Uterus (tissue), 4 donors: ENCODE data around the gene OPCML. TPM values are rescaled to one million over a fixed set of nuclear protein-coding genes. Genes with fewer than 3 reads are reported as not detected.

ENCODE experiments used
- DNase-seq, 2 donors: peaks; one replicate each; pipeline ENCODE4 v3.0.0-alpha.2; 2019 to 2020
- H3K27ac ChIP-seq, 2 donors: fragments of 200-600 bp; sonication (generic); 1 replicate in 1 of 2; 2 replicates in 1 of 2; pipeline ENCODE4 v1.5.1; 2016 to 2018
- H3K27me3 ChIP-seq, 2 donors: fragments of 200-600 bp; sonication (generic); one replicate each; pipeline ENCODE4 v1.5.1; 2018 to 2019; ENCODE audit warnings: control low read depth in 1 of 2
- H3K36me3 ChIP-seq, 2 donors: fragments of 200-600 bp; sonication (generic); one replicate each; pipeline ENCODE4 v1.5.1; 2019; ENCODE audit warnings: control low read depth in 1 of 2
- H3K4me1 ChIP-seq, 2 donors: fragments of 200-600 bp; sonication (generic); one replicate each; pipeline ENCODE4 v1.5.1; 2018 to 2019; ENCODE audit warnings: control low read depth in 1 of 2
- H3K4me3 ChIP-seq, 2 donors: fragments of 200-600 bp; sonication (generic); 1 replicate in 1 of 2; 2 replicates in 1 of 2; pipeline ENCODE4 v1.5.1; 2018 to 2019; ENCODE audit warnings: mild to moderate bottlenecking in 1 of 2
- H3K9me3 ChIP-seq, 2 donors: fragments of 200-600 bp; sonication (generic); one replicate each; pipeline ENCODE4 v1.5.1; 2019; ENCODE audit warnings: control low read depth in 1 of 2
- CTCF ChIP-seq, 4 experiments: fragments of 200-600 bp in 2 of 4; fragments of 450-650 bp in 2 of 4; sonication (generic) in 2 of 4; IDR thresholded peaks; one replicate each; pipeline ENCODE4 v1.5.1; 2016 to 2019; ENCODE audit warnings: antibody characterized with exemption in 4 of 4, mild to moderate bottlenecking in 2 of 4, moderate library complexity in 1 of 4
- POLR2A ChIP-seq, 2 donors: fragments of 450-650 bp; IDR thresholded peaks; one replicate each; pipeline ENCODE4 v1.6.1; 2016; ENCODE audit warnings: antibody characterized with exemption in 2 of 2, mild to moderate bottlenecking in 1 of 2, moderate library complexity in 1 of 2
- intact Hi-C: fragments of 100-400 bp; cut with DNase I; formaldehyde crosslinking; loops from one replicate; pipeline ENCODE4 v1.15.1; 2023; ENCODE audit warnings: low total_unique reads
- total RNA-seq, 4 donors: library from RNA; depleted of rRNA in 3 of 4; stranded (reverse); fragments of >200 nt in 3 of 4; gene quantifications; one replicate each; pipeline versions ENCODE4 v1.1.0 to v1.2.4, GENCODE V29; 2014 to 2023
- donor health status: DM: yes; HTN: yes; CAD: no.

Gene OPCML
- total RNA-seq, 4 donors from 2014 or later: under 0.01 to 3.9 (median 1.7) TPM

GRCh38 chr11:133258751-133259150 lies 273.6 kb downstream of the OPCML start:
- Histone ChIP-seq H3K27me3 (no peaks in the 10 kb centered on the region), H3K36me3 (no peaks in the 10 kb centered on the region), H3K9me3 (no peaks in the 10 kb centered on the region), H3K27ac (no peak overlapping the region), H3K4me3 (no peak overlapping the region), H3K4me1 (no peaks in the 10 kb centered on the region)
- no peak for DNase-seq
- intact Hi-C loops: no loop called here
- TF ChIP-seq POLR2A (IDR thresholded peaks at IDR 0.05) (no peak), CTCF (IDR thresholded peaks at IDR 0.05) (no peak)

- intact Hi-C loops: no loop called here
- Histone ChIP-seq H3K27ac (no peak overlapping the region), H3K27me3 (no peaks in the 10 kb centered on the region), H3K4me1 (no peaks in the 10 kb centered on the region), H3K36me3 (no peaks in the 10 kb centered on the region), H3K9me3 (no peaks in the 10 kb centered on the region), H3K4me3 (no peak overlapping the region)
- DNase-seq: no peak
- TF ChIP-seq POLR2A (IDR thresholded peaks at IDR 0.05) (no peak), CTCF (IDR thresholded peaks at IDR 0.05) (no peak)
These were observed 277.7 kb downstream of the OPCML start for GRCh38 chr11:133254601-133255000.

GRCh38 chr11:133253570-133253969 lies 278.7 kb downstream of the OPCML start:
- H3K4me3 ChIP-seq: no peak overlapping the region
- H3K9me3 ChIP-seq: no peaks in the 10 kb centered on the region
- H3K36me3 ChIP-seq: no peaks in the 10 kb centered on the region
- intact Hi-C loops: no loop called here
- no peak for TF ChIP-seq POLR2A (IDR thresholded peaks at IDR 0.05)
- TF ChIP-seq CTCF (IDR thresholded peaks at IDR 0.05): no peak
- H3K27me3 ChIP-seq: no peaks in the 10 kb centered on the region
- no peak overlapping the region for H3K27ac ChIP-seq
- DNase-seq: no peak
- no peaks in the 10 kb centered on the region for H3K4me1 ChIP-seq

- no peaks in the 10 kb centered on the region for H3K4me1 ChIP-seq
- no peak for DNase-seq
- H3K27ac ChIP-seq: no peak overlapping the region
- no peaks in the 10 kb centered on the region for H3K9me3 ChIP-seq
- H3K36me3 ChIP-seq: no peaks in the 10 kb centered on the region
- H3K27me3 ChIP-seq: no peaks in the 10 kb centered on the region
- H3K4me3 ChIP-seq: no peak overlapping the region
- intact Hi-C loops: no loop called here
- TF ChIP-seq POLR2A (IDR thresholded peaks at IDR 0.05) (no peak), CTCF (IDR thresholded peaks at IDR 0.05) (no peak)
These were observed 280.5 kb downstream of the OPCML start for GRCh38 chr11:133251841-133252240.

- Histone ChIP-seq H3K4me1 (no peaks in the 10 kb centered on the region), H3K27ac (no peak overlapping the region), H3K36me3 (no peaks in the 10 kb centered on the region), H3K9me3 (no peaks in the 10 kb centered on the region), H3K4me3 (no peak overlapping the region), H3K27me3 (no peaks in the 10 kb centered on the region)
- no peak for TF ChIP-seq POLR2A (IDR thresholded peaks at IDR 0.05)
- no peak for TF ChIP-seq CTCF (IDR thresholded peaks at IDR 0.05)
- DNase-seq: no peak
- intact Hi-C loops: no loop called here
These were observed 282.8 kb downstream of the OPCML start for GRCh38 chr11:133249530-133249929.
